Fibroblast of skin of abdomen (primary cell): ENCODE data around the gene NHLRC1.
A peak's percentile ranks its signal among the peaks of the same experiment; 100 is the strongest.

ENCODE experiments used
- DNase-seq: peaks from one replicate; pipeline ENCODE4 v3.0.0-alpha.2; 2013

NHLRC1 gene

GRCh38 chr6:18138906-18139305 is 16.4 kb upstream of the NHLRC1 start:
- DNase-seq, result no peak

GRCh38 chr6:18136260-18136659 is 13.8 kb upstream of the NHLRC1 start:
- no peak for DNase-seq

- no peak for DNase-seq
These were observed 12.7 kb upstream of the NHLRC1 start for GRCh38 chr6:18135171-18135570.

- no peak for DNase-seq
These were observed 9.9 kb upstream of the NHLRC1 start for GRCh38 chr6:18132346-18132745.

GRCh38 chr6:18126121-18126520 is 3.6 kb upstream of the NHLRC1 start:
- peak; percentile 45 for DNase-seq

- no peak for DNase-seq
These were observed 823 bp downstream of the NHLRC1 start for GRCh38 chr6:18121580-18122127.

GRCh38 chr6:18119236-18119635 is 3.2 kb downstream of the NHLRC1 start:
- DNase-seq, result no peak

GRCh38 chr6:18118330-18118729 is 4.1 kb downstream of the NHLRC1 start:
- DNase-seq, result no peak

- no peak for DNase-seq
These were observed 5.3 kb downstream of the NHLRC1 start for GRCh38 chr6:18117136-18117535.

GRCh38 chr6:18115356-18115755 is 7.1 kb downstream of the NHLRC1 start:
- no peak for DNase-seq

GRCh38 chr6:18110162-18110561 is 12.3 kb downstream of the NHLRC1 start:
- DNase-seq, result no peak

- DNase-seq, result no peak
These were observed 15.4 kb downstream of the NHLRC1 start for GRCh38 chr6:18107061-18107460.

- DNase-seq, result no peak
These were observed 19.5 kb downstream of the NHLRC1 start for GRCh38 chr6:18102783-18103509.

- no peak for DNase-seq
These were observed 20.6 kb downstream of the NHLRC1 start for GRCh38 chr6:18101873-18102272.

- DNase-seq, result peak; percentile 53
These were observed 21.2 kb downstream of the NHLRC1 start for GRCh38 chr6:18101271-18101670.

- no peak for DNase-seq
These were observed 22.2 kb downstream of the NHLRC1 start for GRCh38 chr6:18100296-18100695.

- no peak for DNase-seq
These were observed 23.0 kb downstream of the NHLRC1 start for GRCh38 chr6:18099511-18099910.

GRCh38 chr6:18096423-18096822 is 26.1 kb downstream of the NHLRC1 start:
- no peak for DNase-seq

GRCh38 chr6:18091382-18091781 is 31.1 kb downstream of the NHLRC1 start:
- DNase-seq, result no peak

- no peak for DNase-seq
These were observed 32.1 kb downstream of the NHLRC1 start for GRCh38 chr6:18090349-18090786.

GRCh38 chr6:18088419-18089296 is 33.8 kb downstream of the NHLRC1 start:
- DNase-seq, result no peak

GRCh38 chr6:18087396-18088165 is 34.9 kb downstream of the NHLRC1 start:
- DNase-seq, result no peak
